K562 (cell line): ENCODE results near the gene GLG1. TPM values are rescaled to one million over a fixed set of nuclear protein-coding genes. Genes with fewer than 3 reads are reported as not detected.

ENCODE experiments used
- ATAC-seq: fragments of 200-7000 bp; cut with Tn5 transposase; 3 replicates; pipeline ENCODE4 v1.9.1; 2020; ENCODE audit warnings: moderate library complexity
- BruUV-seq: library from RNA; stranded (reverse); fragments of 400-500 nt; replicated peaks from 2 replicates; lab custom pipeline; 2021; lab: Mats Ljungman, UMichigan
- CTCF ChIA-PET: fragments of 300-600 bp; formaldehyde crosslinking; extraction: SDS; loops from one replicate; lab custom pipeline; 2021; ENCODE audit warnings: low intra/inter-chr PET ratio; lab: Yijun Ruan, JAX
- POLR2A ChIA-PET: fragments of 300-600, 350-650 bp; sonication (Branson Sonifier 250); formaldehyde crosslinking; extraction: SDS; loops from one replicate; lab custom pipeline; 2021; ENCODE audit warnings: antibody characterized with exemption, inconsistent platforms; lab: Yijun Ruan, JAX
- DNase-seq, 4 experiments: peaks; one replicate each; pipeline versions ENCODE4 v3.0.0 to v3.0.0-alpha.2; 2011 to 2018; ENCODE audit warnings: low spot score in 3 of 4, mixed read lengths in 3 of 4; ENCODE audit errors: extremely low read depth in 1 of 4
- FAIRE-seq: peaks from 2 replicates; lab custom pipeline; 2011; peaks lifted over from hg19 to GRCh38; lab: Jason Lieb, UNC
- H2AFZ ChIP-seq: 2 replicates; pipeline ENCODE4 v1.6.0; 2011; ENCODE audit warnings: low read depth, low read length, control low read depth, inconsistent platforms
- H3K27ac ChIP-seq: fragments of 200-600 bp; 3 replicates; pipeline ENCODE4 v1.8.0; 2011; ENCODE audit warnings: low read depth, mild to moderate bottlenecking, control low read depth, inconsistent platforms, low read length, moderate library complexity, mixed read lengths; ENCODE audit errors: extremely low read depth
- H3K27me3 ChIP-seq, 2 experiments: fragments of 300-600 bp in 1 of 2; 2 replicates in 1 of 2; 3 replicates in 1 of 2; pipeline versions ENCODE4 v1.6.0 to v1.8.0; 2011; ENCODE audit warnings: inconsistent platforms in 2 of 2, low read length in 2 of 2, mild to moderate bottlenecking in 1 of 2, mixed read lengths in 1 of 2, moderate library complexity in 1 of 2; ENCODE audit not compliant: control insufficient read depth in 2 of 2, insufficient read depth in 2 of 2
- H3K36me3 ChIP-seq: fragments of 300-600 bp; 3 replicates; pipeline ENCODE4 v1.8.0; 2011; ENCODE audit warnings: mild to moderate bottlenecking, low read length, inconsistent platforms; ENCODE audit not compliant: control insufficient read depth, insufficient read depth
- H3K4me1 ChIP-seq, 2 experiments: fragments of 200-600 bp in 1 of 2; replicated peaks in 1 of 2; 2 replicates in 1 of 2; 3 replicates in 1 of 2; pipeline versions ENCODE4 v1.5.1 to v1.8.0; 2011; ENCODE audit warnings: inconsistent platforms in 2 of 2, low read length in 2 of 2, mild to moderate bottlenecking in 1 of 2, mixed read lengths in 1 of 2, moderate library complexity in 1 of 2; ENCODE audit not compliant: control insufficient read depth in 2 of 2, insufficient read depth in 2 of 2
- H3K4me2 ChIP-seq: 2 replicates; pipeline ENCODE4 v1.6.1; 2011; ENCODE audit warnings: low read length, control low read depth, inconsistent platforms, mixed read lengths; ENCODE audit not compliant: insufficient read depth
- H3K4me3 ChIP-seq: fragments of 200-600 bp; sonication (generic), shearing (Covaris generic); 2 replicates; pipeline ENCODE4 v1.5.1; 2016; ENCODE audit warnings: control low read depth, inconsistent platforms
- H3K79me2 ChIP-seq: fragments of 200-600 bp; 3 replicates; pipeline ENCODE4 v1.8.0; 2011; ENCODE audit warnings: low read length, inconsistent platforms; ENCODE audit not compliant: control insufficient read depth, insufficient read depth
- H3K9ac ChIP-seq, 2 experiments: 2 replicates each; pipeline versions ENCODE4 v1.6.0 to v1.6.1; 2011; ENCODE audit warnings: low read depth in 2 of 2, low read length in 2 of 2, control low read depth in 1 of 2, inconsistent platforms in 1 of 2, mild to moderate bottlenecking in 1 of 2, mixed read lengths in 1 of 2; ENCODE audit not compliant: insufficient read depth in 1 of 2
- H3K9me1 ChIP-seq: one replicate; pipeline ENCODE4 v1.6.0; 2011; ENCODE audit warnings: inconsistent platforms, mild to moderate bottlenecking, low read length, moderate library complexity; ENCODE audit not compliant: control insufficient read depth, insufficient read depth
- H3K9me3 ChIP-seq: replicated peaks from 2 replicates; pipeline ENCODE4 v1.5.1; 2011; ENCODE audit warnings: low read depth, low read length, inconsistent platforms; ENCODE audit not compliant: control insufficient read depth, insufficient read depth
- H4K20me1 ChIP-seq: replicated peaks from 2 replicates; pipeline ENCODE4 v1.6.1; 2011; ENCODE audit warnings: low read length, inconsistent platforms, mixed read lengths; ENCODE audit not compliant: control insufficient read depth, insufficient read depth
- AFF4 ChIP-seq: sonication (generic); formaldehyde crosslinking; IDR thresholded peaks from 2 replicates; pipeline ENCODE4 v1.8.0; 2023; ENCODE audit warnings: mild to moderate bottlenecking, missing genetic modification reagents
- ETV6 ChIP-seq, 3 experiments: fragments of 150-350 bp in 1 of 3; sonication (generic) in 1 of 3; formaldehyde crosslinking in 1 of 3; IDR thresholded peaks; 2 replicates each; pipeline versions ENCODE4 v1.6.1 to v1.8.0; 2014 to 2022; ENCODE audit warnings: borderline replicate concordance in 2 of 3, low read depth in 2 of 3, antibody characterized with exemption in 1 of 3, low read length in 1 of 3, mild to moderate bottlenecking in 1 of 3, missing genetic modification reagents in 1 of 3
- FOXP1 ChIP-seq: sonication (generic); formaldehyde crosslinking; IDR thresholded peaks from 2 replicates; pipeline ENCODE4 v1.8.0; 2022; ENCODE audit warnings: mild to moderate bottlenecking, missing genetic modification reagents
- HOMEZ ChIP-seq: fragments of 250-450 bp; sonication (Bioruptor Pico); IDR thresholded peaks from 2 replicates; pipeline ENCODE4 v1.4.0; 2020; ENCODE audit warnings: mild to moderate bottlenecking, moderate library complexity
- PPARD ChIP-seq: fragments of 250-450 bp; sonication (Bioruptor Pico); IDR thresholded peaks from 2 replicates; pipeline ENCODE4 v1.8.0; 2022; ENCODE audit warnings: inconsistent platforms, mild to moderate bottlenecking, moderate library complexity
- ZNF121 ChIP-seq: sonication (generic); formaldehyde crosslinking; conservative IDR thresholded peaks from 2 replicates; pipeline ENCODE4 v1.8.0; 2022; ENCODE audit warnings: missing genetic modification reagents
- WGBS: fragments of 100-300 bp; shearing (Covaris generic); methylation state at CpG from one replicate; pipeline ENCODE4 v1.1.6; 2016; ENCODE audit warnings: low coverage, mixed read lengths; ENCODE audit not compliant: insufficient coverage; ENCODE audit errors: missing lambda C conversion rate; 5-methylcytosine and 5-hydroxymethylcytosine counted together
- in situ Hi-C: fragments of 300-500 bp; cut with MboI; formaldehyde crosslinking; loops from 4 replicates; pipeline ENCODE4 v1.15.0; 2018; ENCODE audit warnings: inconsistent platforms, mixed read lengths
- intact Hi-C: fragments of 100-400 bp; cut with micrococcal nuclease; formaldehyde crosslinking; loops from 2 replicates; pipeline ENCODE4 v1.14.2; 2022
- polyA plus RNA-seq, 8 experiments: library from polyadenylated mRNA; depleted of rRNA in 4 of 8; stranded (reverse) in 5 of 8; unstranded in 3 of 8; fragments of >200 nt; fragmentation: Nextera tagmentation in 2 of 8; fragmentation: Illumina TruSeq in 1 of 8; extraction: Ambion mirVana in 2 of 8; extraction: Trizol in 1 of 8; gene quantifications; 2 replicates each; pipeline versions ENCODE4 v1.2.1 to v1.2.3, GENCODE V29; 2011 to 2014; ENCODE audit warnings: inconsistent platforms in 1 of 8, missing spikeins in 1 of 8
- total RNA-seq, 7 experiments: library from RNA; depleted of rRNA in 6 of 7; stranded (reverse); fragments of >200 nt in 6 of 7; fragmentation: Illumina TruSeq in 2 of 7; extraction: Trizol in 2 of 7; gene quantifications; 2 replicates each; pipeline versions ENCODE4 v1.2.1 to v1.2.3, GENCODE V29; 2011 to 2021; ENCODE audit warnings: low replicate concordance in 1 of 7

Gene GLG1
- total and polyA plus RNA-seq, 9 of the 15 experiments (the other 6 are each of a cell fraction or from before 2014, with no cell fraction given), result 6.2 to 36.0 (median 23.6) TPM

GRCh38 chr16:74446866-74447265 lies 160.0 kb downstream of the GLG1 start:
- no peak overlapping the region for H2AFZ ChIP-seq
- H3K79me2 ChIP-seq, result no peaks in the 10 kb centered on the region
- DNase-seq (no peak), ATAC-seq (no peak)
- H3K9me3 ChIP-seq, result no peaks in the 10 kb centered on the region
- peaks cover 4% of the 10 kb centered on the region; the same call in 2 of the 3 replicates for H3K36me3 ChIP-seq
- CTCF ChIA-PET, result no interaction called here
- H3K9me1 ChIP-seq, result no peaks in the 10 kb centered on the region
- intact Hi-C loops, result loop anchor here (5.0 kb wide), 1 partner anchor 105 kb away; no protein-coding TSS in a partner anchor
- no peaks in the 10 kb centered on the region; a peak in 2 of 5 replicates for H3K4me1 ChIP-seq
- in situ Hi-C loops, result no loop called here
- no peak overlapping the region for H3K27ac ChIP-seq
- TF ChIP-seq ETV6 (IDR thresholded peaks at IDR 0.05; ENCODE audit: borderline replicate concordance in 1 of 2, low read depth in 2 of 2, low read length in 1 of 2), result no peak
- TF ChIP-seq ETV6 (CRISPR knock-in tag; IDR thresholded peaks at IDR 0.05; ENCODE audit: borderline replicate concordance), result no peak
- TF ChIP-seq PPARD (CRISPR knock-in tag), result no peak
- no peak for TF ChIP-seq FOXP1 (CRISPR knock-in tag)
- TF ChIP-seq HOMEZ, result no peak
- no peak for TF ChIP-seq ZNF121
- no peak for TF ChIP-seq AFF4 (CRISPR knock-in tag)
- TF ChIP-seq, all 486 proteins: peak for 0
- FAIRE-seq, result no peak
- whole genome bisulfite sequencing, result 87% methylated on average over 8 of the region's 8 CpGs
- Histone ChIP-seq H3K4me2 (no peak overlapping the region), H3K4me3 (no peak overlapping the region), H4K20me1 (peaks cover 3% of the 10 kb centered on the region; the same call in 1 of the 2 replicates), H3K9ac (no peak overlapping the region), H3K27me3 (no peaks in the 10 kb centered on the region)
- POLR2A ChIA-PET, result no interaction called here
- no TSS peak for BruUV-seq
